ENCODE data around the gene PARP1. TPM values are rescaled to one million over a fixed set of nuclear protein-coding genes. Genes with fewer than 3 reads are reported as not detected.

The PARP1 gene
- total and polyA plus RNA-seq, 4 donors, result 39.2 to 108 (median 60.3) TPM

- TF ChIP-seq MAX (IDR thresholded peaks at IDR 0.05) (no peak), FOXA1 (IDR thresholded peaks at IDR 0.05) (no peak)
Measured at GRCh38 chr1:226402739-226403165, 5.1 kb downstream of the PARP1 start (continued).

GRCh38 chr1:226401355-226402303 is 6.3 kb downstream of the PARP1 start:
- Histone ChIP-seq H3K9ac (ENCODE audit: low read depth in 1 of 2, low read length in 2 of 2) (no peak overlapping the region), H3K4me1 (ENCODE audit: control insufficient read depth in 4 of 4, insufficient read depth in 4 of 4, low read length in 3 of 4) (peaks cover 4 to 34% (median 21%) of the 10 kb centered on the region in 4 donors), H3K27ac (ENCODE audit: low read depth in 1 of 2, low read length in 2 of 2) (no peak overlapping the region), H3K9me3 (ENCODE audit: control insufficient read depth in 4 of 4, low read length in 3 of 4) (no peaks in the 10 kb centered on the region), H3K36me3 (ENCODE audit: control insufficient read depth in 4 of 4, insufficient read depth in 3 of 4, low read depth in 1 of 4, low read length in 3 of 4) (peaks cover 11 to 35% (median 21%) of the 10 kb centered on the region in 4 donors), H3K27me3 (ENCODE audit: control insufficient read depth in 4 of 4, insufficient read depth in 4 of 4, low read length in 3 of 4) (no peaks in the 10 kb centered on the region), H3K4me3 (ENCODE audit: low read depth in 1 of 3, low read length in 3 of 3) (no peak overlapping the region)
- TF ChIP-seq HNF4A (conservative IDR thresholded peaks at IDR 0.05) (no peak), YY1 (IDR thresholded peaks at IDR 0.05) (no peak), EGR1 (IDR thresholded peaks at IDR 0.05; ENCODE audit: low read depth in 2 of 2) (no peak), NR2F2 (IDR thresholded peaks at IDR 0.05) (no peak), FOXA2 (IDR thresholded peaks at IDR 0.05) (no peak), SP1 (IDR thresholded peaks at IDR 0.05) (no peak), MAX (IDR thresholded peaks at IDR 0.05) (no peak), HNF4G (IDR thresholded peaks at IDR 0.05) (no peak), TAF1 (conservative IDR thresholded peaks at IDR 0.05) (no peak), ZBTB33 (IDR thresholded peaks at IDR 0.05) (no peak), RXRA (IDR thresholded peaks at IDR 0.05) (no peak), REST (IDR thresholded peaks at IDR 0.05) (no peak), JUND (IDR thresholded peaks at IDR 0.05) (no peak)
- TF ChIP-seq, protein P1, sequence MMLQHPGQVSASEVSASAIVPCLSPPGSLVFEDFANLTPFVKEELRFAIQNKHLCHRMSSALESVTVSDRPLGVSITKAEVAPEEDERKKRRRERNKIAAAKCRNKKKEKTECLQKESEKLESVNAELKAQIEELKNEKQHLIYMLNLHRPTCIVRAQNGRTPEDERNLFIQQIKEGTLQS (IDR thresholded peaks at IDR 0.05), result no peak
- 91% methylated on average over 9 of the region's 9 CpGs for WGBS
- DNase-seq (ENCODE audit: low spot score), result no peak

Data from liver (tissue), 9 donors.